ENCODE results near the gene CA10. TPM values are rescaled to one million over a fixed set of nuclear protein-coding genes. Genes with fewer than 3 reads are reported as not detected.

CA10 gene
- total RNA-seq, 2 donors from 2014 or later, result 0.22 to 0.37 TPM

DNA sequence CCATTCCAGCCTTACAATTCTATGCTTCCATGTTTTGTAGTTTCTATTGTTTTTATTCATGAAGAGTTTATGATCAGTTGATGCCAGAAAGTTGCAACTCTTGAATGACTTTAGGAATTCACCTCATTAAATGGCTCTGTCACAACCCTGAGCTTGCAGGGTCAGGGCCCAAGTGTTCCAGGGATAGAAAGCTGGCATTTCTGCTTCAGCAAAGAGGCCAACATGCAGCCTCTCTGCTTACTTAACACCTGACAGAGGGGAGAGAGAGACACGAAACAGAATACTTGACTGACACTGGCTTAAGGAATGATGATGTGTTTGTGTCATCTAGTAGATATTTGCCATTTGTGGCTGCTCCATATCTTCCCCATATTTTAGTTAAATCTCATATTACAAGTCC, 328.1 kb downstream of the CA10 start:
- Histone ChIP-seq H3K27me3 (ENCODE audit: control insufficient read depth, insufficient read depth, low read length, poor library complexity, severe bottlenecking) (peaks cover 8% of the 10 kb centered on the region), H3K36me3 (ENCODE audit: control insufficient read depth, insufficient read depth, low read length) (no peaks in the 10 kb centered on the region), H3K4me3 (ENCODE audit: low read length) (no peak overlapping the region), H3K27ac (ENCODE audit: low read depth, low read length) (no peak overlapping the region), H3K9ac (ENCODE audit: extremely low read depth, low read length, poor library complexity, severe bottlenecking) (no peak overlapping the region), H3K4me1 (ENCODE audit: control insufficient read depth, insufficient read depth, low read length) (no peaks in the 10 kb centered on the region), H3K9me3 (ENCODE audit: control insufficient read depth, low read length) (no peaks in the 10 kb centered on the region)
- no peak overlapping the region for H3K27ac Mint-ChIP-seq
- no peak for DNase-seq
- 80% methylated on average over 1 of the region's 1 CpG; no CpG with 5 or more reads in 1 of the 2 experiments for WGBS, 2 experiments (ENCODE audit: insufficient coverage in 1 of 2, insufficient read length in 1 of 2)
- no peaks in the 10 kb centered on the region for H3K9me3 Mint-ChIP-seq
- TF ChIP-seq, protein P1, sequence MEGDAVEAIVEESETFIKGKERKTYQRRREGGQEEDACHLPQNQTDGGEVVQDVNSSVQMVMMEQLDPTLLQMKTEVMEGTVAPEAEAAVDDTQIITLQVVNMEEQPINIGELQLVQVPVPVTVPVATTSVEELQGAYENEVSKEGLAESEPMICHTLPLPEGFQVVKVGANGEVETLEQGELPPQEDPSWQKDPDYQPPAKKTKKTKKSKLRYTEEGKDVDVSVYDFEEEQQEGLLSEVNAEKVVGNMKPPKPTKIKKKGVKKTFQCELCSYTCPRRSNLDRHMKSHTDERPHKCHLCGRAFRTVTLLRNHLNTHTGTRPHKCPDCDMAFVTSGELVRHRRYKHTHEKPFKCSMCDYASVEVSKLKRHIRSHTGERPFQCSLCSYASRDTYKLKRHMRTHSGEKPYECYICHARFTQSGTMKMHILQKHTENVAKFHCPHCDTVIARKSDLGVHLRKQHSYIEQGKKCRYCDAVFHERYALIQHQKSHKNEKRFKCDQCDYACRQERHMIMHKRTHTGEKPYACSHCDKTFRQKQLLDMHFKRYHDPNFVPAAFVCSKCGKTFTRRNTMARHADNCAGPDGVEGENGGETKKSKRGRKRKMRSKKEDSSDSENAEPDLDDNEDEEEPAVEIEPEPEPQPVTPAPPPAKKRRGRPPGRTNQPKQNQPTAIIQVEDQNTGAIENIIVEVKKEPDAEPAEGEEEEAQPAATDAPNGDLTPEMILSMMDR (conservative IDR thresholded peaks at IDR 0.05), result no peak
- no peak overlapping the region for H3K4me3 Mint-ChIP-seq
- H3K27me3 Mint-ChIP-seq (ENCODE audit: insufficient read depth), result peaks cover 11% of the 10 kb centered on the region
- peaks cover 4% of the 10 kb centered on the region for H3K4me1 Mint-ChIP-seq
- no peaks in the 10 kb centered on the region for H3K36me3 Mint-ChIP-seq (ENCODE audit: low read depth)

DNA sequence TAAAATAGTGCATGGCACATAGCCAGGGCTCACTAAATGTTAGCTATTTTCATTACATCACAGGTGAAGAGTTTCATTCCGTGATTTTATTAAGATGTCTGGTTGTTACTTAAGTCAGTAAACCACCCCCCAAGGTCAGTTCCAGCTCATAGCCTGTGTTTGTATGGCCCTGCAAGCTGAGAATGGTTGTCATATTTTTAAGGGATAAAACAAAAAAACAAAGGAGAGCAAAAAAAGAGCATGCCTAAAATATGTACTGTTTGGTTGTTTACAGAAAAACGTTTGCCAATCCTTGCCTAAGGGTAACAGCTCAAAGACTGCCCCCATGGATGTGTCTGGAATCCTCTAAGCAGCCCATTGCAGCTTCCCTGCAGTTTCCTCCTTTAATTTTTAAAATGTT, 329.6 kb downstream of the CA10 start:
- H3K4me1 ChIP-seq (ENCODE audit: control insufficient read depth, insufficient read depth, low read length), result no peaks in the 10 kb centered on the region
- no peak overlapping the region for H3K4me3 Mint-ChIP-seq
- no peaks in the 10 kb centered on the region for H3K9me3 Mint-ChIP-seq
- TF ChIP-seq, protein P1 (conservative IDR thresholded peaks at IDR 0.05), result no peak
- DNase-seq, result no peak
- no peak overlapping the region for H3K9ac ChIP-seq (ENCODE audit: extremely low read depth, low read length, poor library complexity, severe bottlenecking)
- H3K36me3 Mint-ChIP-seq (ENCODE audit: low read depth), result no peaks in the 10 kb centered on the region
- H3K27ac ChIP-seq (ENCODE audit: low read depth, low read length), result no peak overlapping the region
- H3K9me3 ChIP-seq (ENCODE audit: control insufficient read depth, low read length), result no peaks in the 10 kb centered on the region
- 8 to 58% methylated on average over 1 to 2 of the region's 2 CpGs for WGBS, 2 experiments (ENCODE audit: insufficient coverage in 1 of 2, insufficient read length in 1 of 2)
- H3K4me1 Mint-ChIP-seq, result peaks cover 4% of the 10 kb centered on the region
- no peak overlapping the region for H3K4me3 ChIP-seq (ENCODE audit: low read length)
- no peaks in the 10 kb centered on the region for H3K36me3 ChIP-seq (ENCODE audit: control insufficient read depth, insufficient read depth, low read length)
- no peaks in the 10 kb centered on the region for H3K27me3 ChIP-seq (ENCODE audit: control insufficient read depth, insufficient read depth, low read length, poor library complexity, severe bottlenecking)
- no peak overlapping the region for H3K27ac Mint-ChIP-seq
- no peaks in the 10 kb centered on the region for H3K27me3 Mint-ChIP-seq (ENCODE audit: insufficient read depth)

DNA sequence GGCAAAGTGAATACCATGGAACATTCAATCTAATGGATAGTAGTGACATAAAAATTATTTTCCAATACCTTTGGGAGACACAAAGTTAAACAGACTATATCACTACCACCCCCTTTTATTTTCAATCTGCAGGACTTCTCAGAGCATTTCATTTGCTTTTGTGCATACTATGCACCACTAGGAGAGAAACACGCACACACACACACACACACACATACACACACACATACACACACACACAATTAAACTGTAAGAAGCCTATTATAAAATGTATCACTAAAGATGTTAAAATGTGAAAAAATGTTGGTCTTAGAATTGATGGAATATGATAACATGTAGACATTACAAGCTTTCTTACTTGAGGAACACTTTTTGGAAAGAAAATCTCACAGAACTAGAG, 331.4 kb downstream of the CA10 start:
- no CpG with 5 or more reads among the region's 1 CpG for WGBS, 2 experiments (ENCODE audit: insufficient coverage in 1 of 2, insufficient read length in 1 of 2)
- Mint-ChIP-seq H3K4me1 (no peaks in the 10 kb centered on the region), H3K4me3 (no peak overlapping the region), H3K27ac (no peak overlapping the region), H3K9me3 (no peaks in the 10 kb centered on the region), H3K27me3 (ENCODE audit: insufficient read depth) (no peaks in the 10 kb centered on the region), H3K36me3 (ENCODE audit: low read depth) (no peaks in the 10 kb centered on the region)
- Histone ChIP-seq H3K27ac (ENCODE audit: low read depth, low read length) (no peak overlapping the region), H3K36me3 (ENCODE audit: control insufficient read depth, insufficient read depth, low read length) (no peaks in the 10 kb centered on the region), H3K27me3 (ENCODE audit: control insufficient read depth, insufficient read depth, low read length, poor library complexity, severe bottlenecking) (no peaks in the 10 kb centered on the region), H3K9ac (ENCODE audit: extremely low read depth, low read length, poor library complexity, severe bottlenecking) (no peak overlapping the region), H3K9me3 (ENCODE audit: control insufficient read depth, low read length) (peaks cover 5% of the 10 kb centered on the region), H3K4me3 (ENCODE audit: low read length) (no peak overlapping the region), H3K4me1 (ENCODE audit: control insufficient read depth, insufficient read depth, low read length) (no peaks in the 10 kb centered on the region)
- TF ChIP-seq, protein P1 (conservative IDR thresholded peaks at IDR 0.05), result no peak
- DNase-seq, result no peak
